Activated CD4-positive, alpha-beta T cell treated with anti-CD3 and anti-CD28 coated beads for 36 hours (primary cell): ENCODE data around the gene NUP210. TPM values are rescaled to one million over a fixed set of nuclear protein-coding genes. Genes with fewer than 3 reads are reported as not detected.
A peak's percentile ranks its signal among the peaks of the same experiment; 100 is the strongest.

Source experiments
- ATAC-seq: fragments of 200-7000 bp; cut with Tn5 transposase; one replicate; pipeline ENCODE4 v1.10.0; 2021; ENCODE audit warnings: mild to moderate bottlenecking, moderate library complexity
- CTCF ChIA-PET: fragments of 350-600 bp; sonication (Branson Sonifier 250); formaldehyde crosslinking; loops from one replicate; lab custom pipeline; 2021; ENCODE audit warnings: antibody characterized with exemption; lab: Charles Lee
- POLR2A ChIA-PET: fragments of 350-600 bp; sonication (Branson Sonifier 250); formaldehyde crosslinking; loops from one replicate; lab custom pipeline; 2021; ENCODE audit warnings: antibody characterized with exemption, inconsistent platforms; lab: Charles Lee
- DNase-seq: peaks from one replicate; pipeline ENCODE4 v3.0.0-alpha.2; 2020
- H3K27ac Mint-ChIP-seq: one replicate; pipeline ENCODE4 v1.8.0; 2021; ENCODE audit warnings: mixed read lengths
- H3K27me3 Mint-ChIP-seq: one replicate; pipeline ENCODE4 v1.8.0; 2021; ENCODE audit warnings: mixed read lengths
- H3K36me3 Mint-ChIP-seq: one replicate; pipeline ENCODE4 v1.8.0; 2021; ENCODE audit warnings: low read depth, mixed read lengths
- H3K4me1 Mint-ChIP-seq: one replicate; pipeline ENCODE4 v1.8.0; 2021; ENCODE audit warnings: mixed read lengths
- H3K4me3 Mint-ChIP-seq: one replicate; pipeline ENCODE4 v1.8.0; 2021; ENCODE audit warnings: mild to moderate bottlenecking, moderate library complexity, mixed read lengths
- H3K9me3 Mint-ChIP-seq: one replicate; pipeline ENCODE4 v1.8.0; 2021; ENCODE audit warnings: low read depth, mixed read lengths
- intact Hi-C, 2 experiments: fragments of 100-400 bp; cut with DNase I in 1 of 2; cut with micrococcal nuclease in 1 of 2; formaldehyde crosslinking; loops; one replicate each; pipeline versions ENCODE4 v1.14.2 to v1.15.1; 2022 to 2024; cut with DNase I, micrococcal nuclease
- total RNA-seq, 2 experiments: library from RNA; stranded (reverse); gene quantifications; one replicate each; pipeline ENCODE4 v1.2.3, GENCODE V29; 2021

The NUP210 gene
- total RNA-seq, 2 experiments from 2014 or later, result 117 to 123 TPM

- H3K4me1 Mint-ChIP-seq, result no peaks in the 10 kb centered on the region
- H3K4me3 Mint-ChIP-seq, result no peak overlapping the region
- H3K27me3 Mint-ChIP-seq, result no peaks in the 10 kb centered on the region
- H3K36me3 Mint-ChIP-seq, result peaks cover 2% of the 10 kb centered on the region
- DNase-seq (no peak), ATAC-seq (no peak)
- ChIA-PET POLR2A (no interaction called here), CTCF (no interaction called here)
- H3K27ac Mint-ChIP-seq, result no peak overlapping the region
- intact Hi-C loops, result loop anchor here (2.0 to 5.0 kb wide), 2 partner anchors 153 to 213 kb away; no protein-coding TSS in a partner anchor
- H3K9me3 Mint-ChIP-seq, result no peaks in the 10 kb centered on the region
Measured at GRCh38 chr3:13305623-13306022, 114.5 kb downstream of the NUP210 start.

DNA sequence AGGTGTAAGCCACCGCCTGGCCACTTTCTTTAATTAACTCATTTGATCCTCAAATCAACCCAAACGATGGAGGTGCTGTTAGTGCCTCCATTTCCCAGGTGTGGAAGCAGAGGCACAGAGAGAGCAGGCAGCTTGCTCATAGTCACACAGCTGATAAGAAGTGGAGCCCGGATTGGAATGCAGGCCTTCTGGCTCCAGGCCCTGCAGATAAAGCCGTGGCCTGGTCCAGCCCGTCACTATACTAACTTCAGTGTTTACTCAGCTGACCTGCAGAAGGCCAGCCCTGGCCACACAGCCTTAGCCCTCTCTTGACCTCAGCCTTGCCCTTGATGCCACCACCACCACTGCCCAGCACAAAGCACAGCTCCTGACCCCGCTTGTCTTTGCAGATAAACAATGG, 116.7 kb downstream of the NUP210 start:
- no peaks in the 10 kb centered on the region for H3K27me3 Mint-ChIP-seq
- H3K36me3 Mint-ChIP-seq, result no peaks in the 10 kb centered on the region
- no peak for DNase-seq
- POLR2A ChIA-PET, result no interaction called here
- H3K27ac Mint-ChIP-seq, result no peak overlapping the region
- no peak overlapping the region for H3K4me3 Mint-ChIP-seq
- H3K4me1 Mint-ChIP-seq, result no peaks in the 10 kb centered on the region
- H3K9me3 Mint-ChIP-seq, result no peaks in the 10 kb centered on the region
- intact Hi-C loops, result loop anchor here in 1 of 2 experiments (2.0 kb wide), 1 partner anchor 149 kb away; no protein-coding TSS in a partner anchor
- CTCF ChIA-PET, result no interaction called here
- ATAC-seq, result no peak

DNA sequence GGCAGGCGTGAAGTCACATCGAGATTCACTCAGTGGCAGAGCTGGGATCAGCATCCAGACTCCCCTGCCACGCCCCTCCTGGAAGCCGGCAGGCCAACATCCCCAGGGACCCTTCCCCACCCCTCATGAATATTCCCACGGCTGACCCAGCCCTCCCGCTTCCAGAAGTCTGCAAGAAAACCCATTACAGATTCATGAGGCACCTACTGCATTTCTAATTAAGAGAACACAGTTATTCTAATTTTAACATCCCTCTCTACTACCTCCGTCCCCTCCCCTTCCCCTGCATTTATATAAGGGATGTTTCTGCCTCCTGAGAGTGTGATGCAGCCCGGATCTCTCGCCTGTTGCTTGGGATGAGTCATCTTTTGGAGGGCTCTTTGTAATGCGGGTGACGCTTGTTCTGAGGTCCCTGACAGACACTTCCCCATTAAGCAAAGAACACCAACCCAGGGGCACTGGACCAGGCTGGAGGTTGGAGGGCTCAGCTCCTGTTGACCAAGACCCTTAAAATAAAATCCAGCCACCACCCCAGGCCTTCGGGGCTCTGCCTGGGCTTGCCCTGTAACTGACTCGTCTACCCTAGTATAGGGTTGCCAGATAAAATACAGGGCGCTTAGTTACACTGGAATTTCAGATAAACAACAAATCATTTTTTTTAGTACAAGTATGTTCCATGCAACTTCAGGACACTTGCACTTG, 118.7 kb downstream of the NUP210 start:
- ATAC-seq (peak; percentile 85), DNase-seq (peak; percentile 32)
- POLR2A ChIA-PET, result no interaction called here
- CTCF ChIA-PET, result no interaction called here
- intact Hi-C loops, result no loop called here
- Mint-ChIP-seq H3K27ac (no peak overlapping the region), H3K4me3 (no peak overlapping the region), H3K27me3 (peaks cover 4% of the 10 kb centered on the region), H3K4me1 (peaks cover 5% of the 10 kb centered on the region), H3K36me3 (no peaks in the 10 kb centered on the region), H3K9me3 (no peaks in the 10 kb centered on the region)

- intact Hi-C loops, result no loop called here
- Mint-ChIP-seq H3K4me3 (no peak overlapping the region), H3K9me3 (no peaks in the 10 kb centered on the region), H3K4me1 (peaks cover 6% of the 10 kb centered on the region), H3K27me3 (peaks cover 5% of the 10 kb centered on the region), H3K27ac (no peak overlapping the region), H3K36me3 (no peaks in the 10 kb centered on the region)
- ATAC-seq, result no peak
- CTCF ChIA-PET, result interaction anchor here (1.0 kb wide), 1 partner anchor 8 kb away, joined by 5 read pairs; no protein-coding TSS in a partner anchor
- POLR2A ChIA-PET, result no interaction called here
- DNase-seq, result no peak
Measured at GRCh38 chr3:13300546-13301285, 119.4 kb downstream of the NUP210 start.

GRCh38 chr3:13299531-13300155, 120.5 kb downstream of the NUP210 start:
- Mint-ChIP-seq H3K36me3 (no peaks in the 10 kb centered on the region), H3K9me3 (no peaks in the 10 kb centered on the region), H3K27me3 (peaks cover 10% of the 10 kb centered on the region), H3K4me3 (no peak overlapping the region), H3K4me1 (peaks cover 6% of the 10 kb centered on the region), H3K27ac (no peak overlapping the region)
- CTCF ChIA-PET, result interaction anchor here (1.0 kb wide), 1 partner anchor 9 kb away, joined by 5 read pairs; no protein-coding TSS in a partner anchor
- intact Hi-C loops, result no loop called here
- POLR2A ChIA-PET, result no interaction called here
- DNase-seq (no peak), ATAC-seq (no peak)

- Mint-ChIP-seq H3K9me3 (no peaks in the 10 kb centered on the region), H3K4me1 (peaks cover 6% of the 10 kb centered on the region), H3K27me3 (peaks cover 15% of the 10 kb centered on the region), H3K27ac (no peak overlapping the region), H3K36me3 (no peaks in the 10 kb centered on the region), H3K4me3 (no peak overlapping the region)
- intact Hi-C loops, result no loop called here
- no peak for ATAC-seq
- CTCF ChIA-PET, result interaction anchor here (0.6 to 1.2 kb wide), 2 partner anchors 329 to 351 kb away, joined by 3 read pairs; no protein-coding TSS in a partner anchor
- no peak for DNase-seq
- POLR2A ChIA-PET, result no interaction called here
Measured at GRCh38 chr3:13296662-13297061, 123.5 kb downstream of the NUP210 start.

GRCh38 chr3:13294442-13295351, 125.4 kb downstream of the NUP210 start:
- ATAC-seq (no peak), DNase-seq (no peak)
- H3K27me3 Mint-ChIP-seq, result peaks cover 15% of the 10 kb centered on the region
- no peak overlapping the region for H3K4me3 Mint-ChIP-seq
- no peak overlapping the region for H3K27ac Mint-ChIP-seq
- ChIA-PET CTCF (no interaction called here), POLR2A (no interaction called here)
- no peaks in the 10 kb centered on the region for H3K9me3 Mint-ChIP-seq
- intact Hi-C loops, result no loop called here
- no peaks in the 10 kb centered on the region for H3K36me3 Mint-ChIP-seq
- peaks cover 6% of the 10 kb centered on the region for H3K4me1 Mint-ChIP-seq

DNA sequence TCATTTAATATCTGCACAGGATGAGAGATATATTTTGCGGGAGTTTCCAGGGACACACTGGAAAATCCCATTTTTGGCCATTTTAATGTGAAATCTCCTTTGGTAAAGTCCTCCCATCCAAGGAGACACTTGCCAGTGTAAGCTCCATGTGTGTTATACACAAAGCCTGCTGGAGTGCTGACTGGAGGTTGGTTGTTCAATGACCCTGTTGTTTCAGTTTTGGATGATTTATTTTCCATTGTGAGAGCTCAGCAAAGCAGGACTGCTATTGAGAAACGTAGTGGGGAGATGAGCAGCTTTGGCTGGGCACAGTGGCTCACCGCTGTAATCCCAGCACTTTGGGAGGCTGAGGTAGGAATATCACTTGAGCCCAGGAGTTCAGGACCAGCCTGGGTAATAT, 127.7 kb downstream of the NUP210 start:
- Mint-ChIP-seq H3K36me3 (no peaks in the 10 kb centered on the region), H3K4me1 (peaks cover 6% of the 10 kb centered on the region), H3K4me3 (no peak overlapping the region), H3K9me3 (no peaks in the 10 kb centered on the region), H3K27me3 (peaks cover 16% of the 10 kb centered on the region), H3K27ac (no peak overlapping the region)
- POLR2A ChIA-PET, result no interaction called here
- intact Hi-C loops, result no loop called here
- no peak for ATAC-seq
- DNase-seq, result no peak
- CTCF ChIA-PET, result no interaction called here

DNA sequence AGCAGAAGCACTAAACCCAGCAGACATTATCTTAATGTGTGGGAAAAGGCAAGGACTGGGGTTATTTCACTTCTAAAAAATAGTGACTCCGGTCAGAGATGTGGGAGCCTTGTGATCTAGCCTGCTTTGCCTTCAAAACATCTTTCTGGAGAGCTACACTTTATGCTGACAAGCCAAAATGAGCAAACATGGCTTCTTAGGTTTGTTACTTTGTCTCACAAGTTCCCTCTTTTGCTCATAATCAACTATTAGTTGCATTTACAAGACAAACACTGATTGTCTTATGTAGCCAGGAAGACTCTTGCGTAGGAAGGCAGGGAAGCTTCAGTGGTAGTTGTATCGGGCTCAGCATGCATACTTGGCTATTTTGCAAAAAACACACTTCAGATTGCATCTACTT, 129.2 kb downstream of the NUP210 start:
- ChIA-PET POLR2A (no interaction called here), CTCF (no interaction called here)
- Mint-ChIP-seq H3K27ac (no peak overlapping the region), H3K27me3 (peaks cover 20% of the 10 kb centered on the region), H3K9me3 (peaks cover 7% of the 10 kb centered on the region), H3K4me1 (no peaks in the 10 kb centered on the region), H3K36me3 (no peaks in the 10 kb centered on the region), H3K4me3 (no peak overlapping the region)
- DNase-seq, result no peak
- no peak for ATAC-seq
- intact Hi-C loops, result no loop called here

- ATAC-seq (no peak), DNase-seq (no peak)
- no peak overlapping the region for H3K27ac Mint-ChIP-seq
- POLR2A ChIA-PET, result no interaction called here
- H3K9me3 Mint-ChIP-seq, result peaks cover 7% of the 10 kb centered on the region
- intact Hi-C loops, result no loop called here
- H3K36me3 Mint-ChIP-seq, result no peaks in the 10 kb centered on the region
- no peaks in the 10 kb centered on the region for H3K4me1 Mint-ChIP-seq
- H3K27me3 Mint-ChIP-seq, result peaks cover 18% of the 10 kb centered on the region
- CTCF ChIA-PET, result no interaction called here
- H3K4me3 Mint-ChIP-seq, result no peak overlapping the region
Measured at GRCh38 chr3:13289771-13290285, 130.3 kb downstream of the NUP210 start.
